IgD-negative memory B cell (primary cell): Measurements from ENCODE around the gene FAM53A. TPM values are rescaled to one million over a fixed set of nuclear protein-coding genes. Genes with fewer than 3 reads are reported as not detected.
A peak's percentile ranks its signal among the peaks of the same experiment; 100 is the strongest.

ENCODE experiments used
- H3K27ac Mint-ChIP-seq, 3 donors: one replicate each; pipeline ENCODE4 v1.8.0; 2020 to 2022; ENCODE audit warnings: mild to moderate bottlenecking in 3 of 3, mixed read lengths in 3 of 3, moderate library complexity in 1 of 3
- H3K27me3 Mint-ChIP-seq: one replicate; pipeline ENCODE4 v1.8.0; 2021; ENCODE audit warnings: mixed read lengths
- H3K36me3 Mint-ChIP-seq: one replicate; pipeline ENCODE4 v1.8.0; 2020; ENCODE audit warnings: mild to moderate bottlenecking, mixed read lengths
- H3K4me1 Mint-ChIP-seq, 3 donors: one replicate each; pipeline ENCODE4 v1.8.0; 2020 to 2022; ENCODE audit warnings: mixed read lengths in 3 of 3, mild to moderate bottlenecking in 1 of 3
- H3K4me3 Mint-ChIP-seq, 4 donors: one replicate each; pipeline ENCODE4 v1.8.0; 2020 to 2022; ENCODE audit warnings: mild to moderate bottlenecking in 4 of 4, mixed read lengths in 4 of 4, moderate library complexity in 3 of 4
- H3K9me3 Mint-ChIP-seq, 3 donors: one replicate each; pipeline ENCODE4 v1.8.0; 2020 to 2021; ENCODE audit warnings: mixed read lengths in 3 of 3, mild to moderate bottlenecking in 1 of 3
- polyA plus RNA-seq: library from polyadenylated mRNA; unstranded; fragments of 300-500 nt; fragmentation: Illumina TruSeq; gene quantifications from one replicate; pipeline ENCODE4 v1.2.3, GENCODE V29; 2021

FAM53A gene
- polyA plus RNA-seq, 1 donor from 2014 or later = 1.5 TPM

GRCh38 chr4:1600811-1601532 lies 83.1 kb downstream of the FAM53A start:
- H3K4me3 Mint-ChIP-seq = no peak overlapping the region
- H3K27me3 Mint-ChIP-seq = peaks cover 6% of the 10 kb centered on the region

GRCh38 chr4:1600211-1600780 lies 83.8 kb downstream of the FAM53A start:
- Mint-ChIP-seq H3K4me3 (no peak overlapping the region), H3K36me3 (no peaks in the 10 kb centered on the region), H3K27me3 (peaks cover 6% of the 10 kb centered on the region), H3K4me1 (peaks cover 0 to 5% (median 0%) of the 10 kb centered on the region in 3 donors), H3K27ac (peak overlapping the region in 1 of 3 donors; percentile 85), H3K9me3 (no peaks in the 10 kb centered on the region)

More at GRCh38 chr4:1600811-1601532, 83.1 kb downstream of the FAM53A start:
- Mint-ChIP-seq H3K9me3 (no peaks in the 10 kb centered on the region), H3K4me1 (peaks cover 0 to 9% (median 4%) of the 10 kb centered on the region in 3 donors), H3K27ac (peak overlapping the region in 1 of 3 donors; percentile 85), H3K36me3 (no peaks in the 10 kb centered on the region)

- H3K4me1 Mint-ChIP-seq = peaks cover 0 to 3% (median 0%) of the 10 kb centered on the region in 3 donors
- no peaks in the 10 kb centered on the region for H3K27me3 Mint-ChIP-seq
- no peaks in the 10 kb centered on the region for H3K36me3 Mint-ChIP-seq
- H3K27ac Mint-ChIP-seq = no peak overlapping the region
- H3K9me3 Mint-ChIP-seq = no peaks in the 10 kb centered on the region
- H3K4me3 Mint-ChIP-seq = peak overlapping the region in 2 of 4 donors; percentile 1 to 51
These were observed 84.5 kb downstream of the FAM53A start for GRCh38 chr4:1599491-1600210.

GRCh38 chr4:1599026-1599481 lies 85.1 kb downstream of the FAM53A start:
- Mint-ChIP-seq H3K27me3 (peaks cover 2% of the 10 kb centered on the region), H3K27ac (no peak overlapping the region), H3K9me3 (peaks cover 0 to 2% (median 0%) of the 10 kb centered on the region in 3 donors), H3K36me3 (no peaks in the 10 kb centered on the region), H3K4me1 (peaks cover 0 to 3% (median 0%) of the 10 kb centered on the region in 3 donors), H3K4me3 (no peak overlapping the region)

DNA sequence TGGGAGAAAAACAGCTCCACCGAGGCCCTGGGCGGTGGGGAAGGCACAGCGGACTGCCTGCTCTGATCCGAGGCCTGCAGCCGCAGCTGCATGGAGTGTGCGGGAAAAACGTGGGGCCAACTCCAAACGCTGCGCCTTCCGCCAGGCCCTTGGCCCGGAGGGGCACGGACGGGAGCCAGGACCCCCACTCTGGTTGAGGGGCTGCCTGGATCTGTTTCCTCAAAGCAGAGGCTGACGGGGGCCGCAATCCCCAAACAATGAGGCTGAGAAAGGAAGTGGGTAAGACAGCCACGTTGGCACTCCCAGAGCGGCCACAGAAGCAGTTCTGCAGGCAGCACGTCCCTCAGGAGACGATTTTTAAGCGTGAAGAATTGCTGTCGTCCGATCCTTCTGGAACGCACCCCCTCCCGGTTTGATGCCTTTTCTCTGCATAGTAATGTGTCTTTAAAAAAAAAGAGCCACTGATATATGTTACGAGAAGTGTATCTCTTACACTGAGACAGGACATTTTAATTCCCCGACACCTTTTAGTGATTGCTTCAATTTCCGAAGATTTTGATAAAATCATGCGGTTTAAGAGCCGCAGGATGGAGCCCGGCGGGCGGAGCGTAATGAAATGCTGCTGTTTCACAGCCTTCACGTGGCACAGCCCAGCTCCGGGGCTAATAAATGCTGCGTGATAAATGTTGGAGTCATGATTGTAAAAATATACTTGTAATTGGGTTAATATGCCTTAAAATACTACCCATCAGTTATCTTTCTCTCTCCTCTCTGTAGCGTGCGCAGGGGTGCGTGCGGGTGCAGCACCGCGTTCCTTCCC lies 85.7 kb downstream of the FAM53A start:
- no peaks in the 10 kb centered on the region for H3K36me3 Mint-ChIP-seq
- H3K4me3 Mint-ChIP-seq = no peak overlapping the region
- peaks cover 2% of the 10 kb centered on the region for H3K27me3 Mint-ChIP-seq
- H3K27ac Mint-ChIP-seq = no peak overlapping the region
- peaks cover 0 to 2% (median 0%) of the 10 kb centered on the region in 3 donors for H3K9me3 Mint-ChIP-seq
- H3K4me1 Mint-ChIP-seq = peaks cover 0 to 3% (median 0%) of the 10 kb centered on the region in 3 donors

GRCh38 chr4:1597021-1597931 lies 86.8 kb downstream of the FAM53A start:
- H3K4me1 Mint-ChIP-seq = peaks cover 0 to 3% (median 0%) of the 10 kb centered on the region in 3 donors

DNA sequence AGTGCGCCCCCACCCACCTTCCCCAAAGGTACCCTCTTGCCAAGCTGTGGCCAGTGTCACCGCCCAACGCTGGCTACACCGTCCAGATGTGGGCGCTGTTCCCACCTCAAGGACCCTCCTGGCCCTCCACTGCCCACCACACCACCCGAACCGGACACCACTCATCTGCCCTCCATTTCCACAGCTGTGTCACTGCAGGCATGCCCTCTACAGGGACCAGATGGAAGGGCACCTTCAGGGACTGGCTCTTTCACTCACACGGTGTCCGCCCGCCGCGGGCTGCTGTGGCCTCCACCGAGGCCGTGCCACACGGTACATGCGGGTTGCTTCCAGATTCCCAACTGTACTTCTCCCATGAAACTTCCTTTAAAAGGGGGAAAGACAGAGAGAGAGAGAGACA lies 87.7 kb downstream of the FAM53A start:
- peaks cover 0 to 3% (median 0%) of the 10 kb centered on the region in 3 donors for H3K4me1 Mint-ChIP-seq
- peaks cover 0 to 3% (median 0%) of the 10 kb centered on the region in 3 donors for H3K9me3 Mint-ChIP-seq
- peaks cover 2% of the 10 kb centered on the region for H3K27me3 Mint-ChIP-seq
- peak overlapping the region in 1 of 4 donors; percentile 47 for H3K4me3 Mint-ChIP-seq
- H3K36me3 Mint-ChIP-seq = no peaks in the 10 kb centered on the region
- H3K27ac Mint-ChIP-seq = no peak overlapping the region

More at GRCh38 chr4:1597021-1597931, 86.8 kb downstream of the FAM53A start:
- no peak overlapping the region for H3K27ac Mint-ChIP-seq
- peaks cover 2% of the 10 kb centered on the region for H3K27me3 Mint-ChIP-seq
- no peaks in the 10 kb centered on the region for H3K36me3 Mint-ChIP-seq
- peaks cover 0 to 2% (median 0%) of the 10 kb centered on the region in 3 donors for H3K9me3 Mint-ChIP-seq
- peak overlapping the region in 1 of 4 donors; percentile 32 for H3K4me3 Mint-ChIP-seq

GRCh38 chr4:1595789-1596325 lies 88.3 kb downstream of the FAM53A start:
- no peak overlapping the region for H3K4me3 Mint-ChIP-seq
- no peak overlapping the region for H3K27ac Mint-ChIP-seq
- H3K9me3 Mint-ChIP-seq = peaks cover 4 to 8% (median 5%) of the 10 kb centered on the region in 3 donors
- H3K36me3 Mint-ChIP-seq = peaks cover 2% of the 10 kb centered on the region
- H3K4me1 Mint-ChIP-seq = peaks cover 0 to 3% (median 0%) of the 10 kb centered on the region in 3 donors
- peaks cover 2% of the 10 kb centered on the region for H3K27me3 Mint-ChIP-seq

DNA sequence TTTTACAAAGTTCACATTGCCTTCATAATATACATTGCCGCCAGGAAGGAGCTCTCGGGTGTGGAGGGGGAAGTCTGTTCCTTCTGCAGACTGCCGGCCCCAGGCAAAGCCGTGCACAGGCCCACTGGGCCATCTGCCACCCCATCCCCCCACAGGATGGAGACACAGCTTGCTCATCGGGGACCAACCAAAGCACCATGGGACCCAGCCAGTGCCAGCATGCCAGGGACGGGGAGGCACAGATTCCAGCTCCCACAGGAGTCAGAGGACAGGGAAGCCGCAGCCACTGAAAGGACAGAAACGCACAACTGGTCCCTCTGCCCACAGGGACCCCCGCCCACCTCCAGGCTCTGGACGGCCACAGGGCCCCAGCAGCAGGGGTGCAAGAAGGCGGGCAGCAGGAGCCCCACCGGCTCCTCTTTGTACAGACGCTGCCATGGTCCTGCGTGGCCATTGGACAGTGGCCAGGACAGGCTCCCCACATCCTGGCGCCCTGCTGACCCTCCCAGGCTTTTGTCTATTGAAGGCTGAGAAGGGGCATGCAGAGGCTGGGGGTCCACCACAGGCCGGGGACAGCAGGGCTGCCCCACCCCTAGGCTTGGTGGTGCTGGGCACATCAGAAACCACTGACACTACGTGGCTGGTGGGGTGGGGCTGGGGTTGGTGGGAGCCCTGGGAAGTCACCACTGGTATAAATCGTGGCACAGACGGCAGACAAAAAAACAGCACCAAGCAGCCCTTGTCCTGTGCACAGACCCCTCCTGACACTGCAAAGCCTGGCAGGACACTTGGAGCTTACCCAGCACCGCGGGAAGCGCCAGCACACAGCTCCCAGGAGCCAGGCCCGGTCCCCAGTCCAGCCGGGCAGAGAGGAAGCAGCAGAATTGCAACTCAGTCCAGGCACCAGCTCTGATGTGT lies 89.0 kb downstream of the FAM53A start:
- Mint-ChIP-seq H3K4me3 (no peak overlapping the region), H3K27me3 (peaks cover 2% of the 10 kb centered on the region), H3K4me1 (no peaks in the 10 kb centered on the region), H3K27ac (no peak overlapping the region), H3K36me3 (peaks cover 2% of the 10 kb centered on the region), H3K9me3 (peaks cover 5 to 9% (median 8%) of the 10 kb centered on the region in 3 donors)

- Mint-ChIP-seq H3K36me3 (peaks cover 2% of the 10 kb centered on the region), H3K9me3 (peaks cover 5 to 17% (median 12%) of the 10 kb centered on the region in 3 donors), H3K4me1 (no peaks in the 10 kb centered on the region), H3K27ac (no peak overlapping the region), H3K4me3 (no peak overlapping the region), H3K27me3 (peaks cover 2% of the 10 kb centered on the region)
These were observed 90.2 kb downstream of the FAM53A start for GRCh38 chr4:1593881-1594345.

- H3K27me3 Mint-ChIP-seq = peaks cover 2% of the 10 kb centered on the region
- no peak overlapping the region for H3K4me3 Mint-ChIP-seq
- no peaks in the 10 kb centered on the region for H3K4me1 Mint-ChIP-seq
- no peak overlapping the region for H3K27ac Mint-ChIP-seq
- H3K9me3 Mint-ChIP-seq = peaks cover 5 to 20% (median 13%) of the 10 kb centered on the region in 3 donors
- H3K36me3 Mint-ChIP-seq = peaks cover 2% of the 10 kb centered on the region
These were observed 90.7 kb downstream of the FAM53A start for GRCh38 chr4:1593458-1593857.

DNA sequence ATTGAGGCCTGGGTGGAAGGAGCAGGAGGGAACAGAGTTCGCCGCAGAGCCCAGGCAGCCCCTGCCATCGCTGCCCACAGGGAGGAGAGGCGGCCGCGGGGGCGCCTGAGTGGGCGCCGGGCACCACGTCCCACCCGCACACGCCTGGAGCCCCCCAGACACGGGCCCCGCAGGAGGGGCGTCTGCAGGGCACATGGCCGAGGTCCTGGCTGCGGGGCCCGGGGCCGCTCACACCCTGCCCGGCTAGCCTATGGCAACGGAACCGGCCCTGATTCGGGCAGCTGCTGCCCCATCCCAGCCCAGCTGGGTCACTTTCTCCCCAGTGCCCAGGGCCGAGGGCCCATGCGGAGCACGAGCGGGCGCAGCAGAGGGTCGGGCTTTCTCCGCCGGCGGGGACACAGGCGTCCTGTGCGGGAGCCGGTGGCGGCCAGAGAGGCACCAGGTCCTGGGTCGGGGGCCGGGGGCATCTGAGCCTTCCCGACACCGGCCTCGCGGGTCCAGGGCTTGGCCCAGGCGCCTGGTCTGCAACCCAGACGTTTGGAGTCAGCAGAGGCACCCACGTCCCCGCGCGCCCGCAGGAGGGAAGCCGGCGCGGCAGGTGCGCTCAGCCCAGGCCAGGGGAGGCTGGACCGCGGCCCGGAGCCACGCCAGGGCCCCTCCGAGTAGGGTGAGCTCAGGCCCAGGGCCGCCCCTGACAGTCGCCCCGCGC lies 91.2 kb downstream of the FAM53A start:
- H3K4me1 Mint-ChIP-seq = no peaks in the 10 kb centered on the region
- no peak overlapping the region for H3K4me3 Mint-ChIP-seq
- H3K9me3 Mint-ChIP-seq = peaks cover 9 to 20% (median 17%) of the 10 kb centered on the region in 3 donors
- H3K36me3 Mint-ChIP-seq = peaks cover 2% of the 10 kb centered on the region
- peaks cover 7% of the 10 kb centered on the region for H3K27me3 Mint-ChIP-seq
- H3K27ac Mint-ChIP-seq = no peak overlapping the region
